ENCODE results near the gene RABEP2.
"Not testable (repeated sequence)": the region's sequence is repeated elsewhere in the genome, so short reads cannot be mapped to it uniquely, and the experiment has no call there.

RABEP2 gene

DNA sequence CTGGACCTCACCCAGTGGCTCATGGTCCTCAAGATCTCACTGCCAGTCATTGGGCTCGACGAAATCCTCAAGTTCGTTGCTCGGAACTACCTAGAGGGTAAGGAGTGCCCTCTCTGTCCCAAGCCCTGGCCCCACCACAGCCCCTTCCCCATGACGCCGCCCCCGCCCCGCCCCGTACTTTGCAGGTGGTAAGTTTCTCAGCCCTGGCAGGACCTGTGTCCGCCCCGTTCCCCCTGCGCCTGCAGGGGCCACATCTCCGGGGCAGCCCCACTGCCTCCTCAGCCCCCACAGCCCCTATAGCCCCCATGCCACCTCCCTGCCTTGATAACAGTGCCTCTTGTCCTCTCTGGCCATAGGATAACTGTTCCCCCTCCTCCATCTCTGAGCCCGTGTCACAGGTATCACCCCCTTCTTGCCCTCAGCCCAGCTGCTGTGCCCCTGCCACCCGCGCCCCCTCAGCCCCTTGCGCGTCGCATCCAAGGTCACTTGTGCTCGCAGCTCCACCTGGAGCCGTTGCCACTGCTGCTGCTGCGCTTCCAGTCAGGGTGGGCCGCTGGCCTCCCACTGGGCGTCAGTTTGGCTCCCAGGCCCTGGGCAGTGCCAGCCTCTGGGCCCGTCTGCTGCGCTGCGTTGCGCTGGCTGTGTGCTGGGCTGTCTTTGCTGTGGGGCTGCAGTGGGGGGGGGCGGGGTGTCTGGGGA lies 21.5 kb downstream of the RABEP2 start:
- DNase-seq, result no peak

DNA sequence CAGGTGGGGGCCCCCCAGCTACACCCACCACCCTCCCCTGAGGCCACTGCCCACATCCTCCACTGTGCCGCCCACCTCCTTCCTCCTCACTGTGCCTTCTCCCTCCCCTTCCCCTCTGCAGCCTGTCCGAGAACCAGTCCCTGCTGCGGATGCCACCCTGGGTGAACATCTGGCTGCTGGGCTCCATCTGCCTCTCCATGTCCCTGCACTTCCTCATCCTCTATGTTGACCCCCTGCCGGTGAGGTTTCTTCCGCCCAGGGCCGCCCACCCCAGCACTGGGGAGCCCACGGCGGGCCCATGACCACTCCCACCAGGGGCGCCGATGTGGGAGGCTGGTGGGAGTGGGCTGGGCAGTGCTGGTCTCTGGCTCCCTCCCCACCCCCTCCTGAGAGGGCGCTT lies 22.1 kb downstream of the RABEP2 start:
- DNase-seq, result peak in 1 of 2 donors; percentile 3

GRCh38 chr16:28901862-28902261 lies 23.2 kb downstream of the RABEP2 start:
- peak; percentile 12 to 52 for DNase-seq

DNA sequence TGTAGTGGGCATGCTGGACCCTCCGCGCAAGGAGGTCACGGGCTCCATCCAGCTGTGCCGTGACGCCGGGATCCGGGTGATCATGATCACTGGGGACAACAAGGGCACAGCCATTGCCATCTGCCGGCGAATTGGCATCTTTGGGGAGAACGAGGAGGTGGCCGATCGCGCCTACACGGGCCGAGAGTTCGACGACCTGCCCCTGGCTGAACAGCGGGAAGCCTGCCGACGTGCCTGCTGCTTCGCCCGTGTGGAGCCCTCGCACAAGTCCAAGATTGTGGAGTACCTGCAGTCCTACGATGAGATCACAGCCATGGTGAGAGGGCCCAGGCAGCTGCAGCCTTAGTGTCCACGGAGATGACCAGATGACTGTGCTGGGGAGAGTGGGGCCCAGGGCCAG lies 24.4 kb downstream of the RABEP2 start:
- DNase-seq, result no peak

DNA sequence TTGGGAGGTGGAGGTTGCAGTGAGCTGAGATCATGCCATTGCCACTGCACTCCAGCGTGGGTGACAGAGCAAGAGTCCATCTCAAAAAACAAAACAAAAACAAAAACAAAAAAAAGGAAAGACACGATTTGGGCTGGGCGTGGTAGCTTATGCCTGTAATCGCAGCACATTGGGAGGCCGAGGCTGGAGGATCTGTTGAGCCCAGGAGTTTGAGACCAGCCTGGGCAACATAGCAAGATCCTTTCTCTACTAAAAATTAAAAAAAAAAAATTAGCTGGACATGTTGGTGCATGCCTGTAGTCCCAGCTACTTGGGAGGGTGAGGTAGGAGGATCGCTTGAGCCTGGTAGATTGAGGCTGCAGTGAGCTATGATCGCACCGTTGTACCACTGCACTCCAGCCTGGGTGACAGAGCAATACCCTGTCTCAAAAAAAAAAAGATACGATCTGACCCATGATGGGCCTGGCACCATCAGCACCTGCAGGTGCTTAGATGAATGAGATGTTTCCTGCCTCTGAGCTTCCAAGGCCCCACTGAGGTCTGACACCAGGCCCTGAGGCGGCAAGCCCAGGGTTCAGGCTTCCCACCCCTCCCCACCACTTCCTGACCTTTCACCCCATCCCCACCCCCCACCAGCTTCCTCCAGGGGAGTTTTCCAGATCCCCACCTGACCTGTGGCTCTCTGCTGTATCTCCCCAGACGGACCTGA lies 25.0 kb downstream of the RABEP2 start:
- DNase-seq, result no peak

DNA sequence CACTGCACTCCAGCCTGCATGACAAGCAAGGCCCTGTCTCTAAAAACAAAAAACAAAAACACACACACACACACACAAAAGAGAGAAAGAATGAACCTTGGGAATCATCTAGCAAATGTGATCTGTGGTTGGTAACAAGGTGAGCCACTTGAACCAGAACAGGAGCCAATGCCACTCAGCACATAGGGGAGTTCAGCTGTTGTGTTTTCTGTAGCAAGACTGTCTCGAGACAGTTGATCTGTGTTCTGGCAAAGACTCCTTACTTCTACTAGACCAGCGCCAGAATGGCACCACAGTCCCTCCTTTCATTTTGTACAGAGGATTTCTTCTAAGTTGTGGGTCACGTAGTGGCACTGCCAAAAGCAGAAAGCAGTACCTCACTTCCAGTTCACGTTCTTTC lies 26.1 kb downstream of the RABEP2 start:
- DNase-seq, result no peak

DNA sequence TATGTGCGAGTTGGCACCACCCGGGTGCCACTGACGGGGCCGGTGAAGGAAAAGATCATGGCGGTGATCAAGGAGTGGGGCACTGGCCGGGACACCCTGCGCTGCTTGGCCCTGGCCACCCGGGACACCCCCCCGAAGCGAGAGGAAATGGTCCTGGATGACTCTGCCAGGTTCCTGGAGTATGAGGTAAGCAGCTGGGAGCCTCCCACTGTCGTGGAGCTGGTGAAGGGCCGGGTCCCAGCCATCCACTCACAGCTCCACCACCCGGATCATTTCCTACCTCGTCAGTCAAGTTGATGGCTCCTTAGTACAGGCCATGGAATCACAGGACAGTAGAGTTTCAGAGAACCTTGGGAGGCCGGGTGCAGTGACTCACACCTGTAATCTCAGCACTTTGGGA lies 26.8 kb downstream of the RABEP2 start:
- no peak for DNase-seq

DNA sequence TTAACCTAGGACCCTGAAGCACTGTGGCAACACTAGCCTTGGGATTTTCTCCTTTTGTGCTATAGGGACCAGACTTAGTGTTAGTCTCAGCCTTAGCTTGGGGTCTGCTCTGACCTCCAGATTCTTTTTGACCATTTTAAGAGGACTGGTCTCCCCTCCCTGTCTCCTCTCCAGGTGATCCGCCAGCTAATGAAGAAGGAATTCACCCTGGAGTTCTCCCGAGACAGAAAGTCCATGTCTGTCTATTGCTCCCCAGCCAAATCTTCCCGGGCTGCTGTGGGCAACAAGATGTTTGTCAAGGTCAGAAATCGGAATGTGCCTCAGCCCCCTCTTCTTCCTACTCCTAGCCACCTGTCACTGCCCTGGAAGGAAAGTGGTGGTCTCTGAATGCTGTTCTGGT lies 27.2 kb downstream of the RABEP2 start:
- no peak for DNase-seq

DNA sequence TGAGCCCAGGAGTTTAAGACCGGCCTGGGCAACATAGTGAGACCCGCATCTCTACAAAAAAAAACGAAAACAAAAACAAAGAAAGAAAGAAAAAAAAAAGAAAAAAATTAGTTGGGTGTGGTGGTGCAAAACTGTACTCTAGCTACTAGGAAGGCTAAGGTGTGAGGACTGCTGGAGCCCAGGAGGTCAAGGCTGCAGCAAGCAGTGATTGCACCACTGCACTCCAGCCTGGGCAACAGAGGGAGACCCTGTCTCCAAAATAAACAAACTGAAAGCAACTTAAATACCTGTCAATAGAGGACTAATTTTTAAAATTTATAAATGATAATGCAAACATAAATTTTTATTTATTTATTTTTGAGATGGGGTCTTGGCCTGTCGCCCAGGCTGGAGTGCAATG lies 29.4 kb downstream of the RABEP2 start:
- DNase-seq, result no peak

- DNase-seq, result no peak
Measured at GRCh38 chr16:28893291-28893690, 31.7 kb downstream of the RABEP2 start.

GRCh38 chr16:28891964-28892890 lies 32.8 kb downstream of the RABEP2 start:
- DNase-seq, result no peak

DNA sequence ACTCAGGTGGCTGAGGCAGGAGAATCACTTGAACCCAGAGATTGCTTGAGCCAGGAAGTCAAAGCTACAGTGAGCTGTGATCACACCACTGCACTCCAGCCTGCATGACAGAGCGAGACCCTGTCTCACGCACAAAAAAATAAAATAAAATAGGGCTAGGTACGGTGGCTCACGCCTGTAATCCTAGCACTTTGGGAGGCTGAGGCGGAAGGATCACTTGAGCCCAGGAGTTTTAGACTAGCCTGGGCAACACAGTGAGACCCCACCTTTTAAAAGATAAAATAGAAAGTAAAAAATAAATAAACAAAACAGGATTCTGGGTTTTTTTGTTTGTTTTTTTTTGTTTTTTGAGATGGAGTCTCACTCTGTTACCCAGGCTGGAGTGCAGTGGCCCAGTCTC lies 34.7 kb downstream of the RABEP2 start:
- not testable (repeated sequence) for DNase-seq

DNA sequence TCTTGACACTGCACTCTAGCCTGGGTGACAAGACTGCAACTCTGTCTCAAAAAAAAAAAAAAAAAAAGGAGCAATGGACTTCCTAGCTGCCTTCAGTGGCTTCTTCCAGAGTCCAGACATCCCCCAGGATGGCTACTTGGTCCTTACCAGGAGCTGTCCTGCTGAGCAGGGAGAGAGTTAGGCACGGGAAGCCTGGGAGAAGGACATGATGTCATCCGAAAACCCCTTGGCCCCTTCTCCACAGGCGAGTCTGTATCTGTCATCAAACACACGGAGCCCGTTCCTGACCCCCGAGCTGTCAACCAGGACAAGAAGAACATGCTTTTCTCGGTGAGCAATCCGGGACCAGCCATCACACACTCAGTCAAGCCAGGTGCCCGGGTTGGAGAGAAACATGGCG lies 38.1 kb downstream of the RABEP2 start:
- DNase-seq, result no peak

GRCh38 chr16:28884045-28884444 lies 41.0 kb downstream of the RABEP2 start:
- no peak for DNase-seq

- DNase-seq, result no peak
Measured at GRCh38 chr16:28883221-28883996, 41.6 kb downstream of the RABEP2 start.

- DNase-seq, result no peak
Measured at GRCh38 chr16:28882551-28883160, 42.4 kb downstream of the RABEP2 start.

- not testable (repeated sequence) for DNase-seq
Measured at GRCh38 chr16:28881565-28881964, 43.5 kb downstream of the RABEP2 start.

DNA sequence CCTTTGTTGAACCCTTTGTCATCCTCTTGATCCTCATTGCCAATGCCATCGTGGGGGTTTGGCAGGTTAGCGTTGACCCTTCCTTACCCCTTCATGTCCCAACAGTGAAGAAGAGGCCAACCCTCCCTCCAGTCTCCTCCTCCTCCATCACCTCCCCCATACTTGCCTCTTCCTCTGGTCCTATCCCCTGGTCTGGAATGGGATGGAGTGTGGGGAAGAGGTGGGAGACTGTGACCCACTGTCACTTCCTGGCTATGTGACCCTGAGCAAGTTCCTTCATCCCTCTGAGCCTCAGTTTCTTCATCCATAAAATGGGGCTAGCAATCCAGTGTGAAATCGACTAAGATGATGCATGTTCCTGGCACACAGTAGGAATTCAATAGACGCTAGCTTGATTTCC lies 44.1 kb downstream of the RABEP2 start:
- DNase-seq, result no peak

GRCh38 chr16:28880589-28880915 lies 44.5 kb downstream of the RABEP2 start:
- no peak for DNase-seq

- peak; percentile 79 to 82 for DNase-seq
Measured at GRCh38 chr16:28879841-28880588, 45.0 kb downstream of the RABEP2 start.

DNA sequence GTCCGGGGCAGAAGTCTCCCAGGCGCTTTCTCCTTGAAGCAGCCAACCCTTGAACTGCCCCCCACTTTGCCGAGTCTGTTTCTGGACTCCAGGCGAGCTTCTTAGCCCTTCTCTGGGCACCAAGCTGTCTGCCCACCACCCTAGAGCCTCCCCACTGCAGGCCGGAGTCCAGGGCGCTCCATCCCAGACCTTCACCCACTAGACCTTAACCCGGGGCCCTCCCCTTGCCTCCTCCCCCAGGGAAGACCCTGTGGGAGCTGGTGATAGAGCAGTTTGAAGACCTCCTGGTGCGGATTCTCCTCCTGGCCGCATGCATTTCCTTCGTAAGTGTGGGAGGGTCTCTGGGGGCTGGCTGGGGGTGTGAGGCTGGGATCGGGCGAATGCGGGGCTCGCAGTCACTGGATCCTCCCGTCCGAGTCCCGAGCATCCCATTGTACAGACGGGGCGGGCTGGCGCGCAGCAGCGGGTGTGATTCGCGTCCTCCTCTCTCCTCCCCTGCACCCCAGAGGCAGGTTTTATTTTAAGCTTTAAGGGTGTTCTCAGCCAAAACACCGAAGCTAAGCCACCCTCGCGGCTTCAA lies 45.7 kb downstream of the RABEP2 start:
- no peak for DNase-seq
